HG02840 (cell line): ENCODE data around the gene ANTXR2.
A peak's percentile ranks its signal among the peaks of the same experiment; 100 is the strongest.
"Not testable (repeated sequence)": the region's sequence is repeated elsewhere in the genome, so short reads cannot be mapped to it uniquely, and the experiment has no call there.

Experiments used
- ATAC-seq: cut with Tn5 transposase; IDR thresholded peaks from one replicate; pipeline ENCODE4 v1.9.1; 2021; ENCODE audit warnings: mild to moderate bottlenecking, moderate library complexity, moderate number of reproducible peaks; ENCODE audit not compliant: unreplicated experiment, low FRiP score

Gene ANTXR2

DNA sequence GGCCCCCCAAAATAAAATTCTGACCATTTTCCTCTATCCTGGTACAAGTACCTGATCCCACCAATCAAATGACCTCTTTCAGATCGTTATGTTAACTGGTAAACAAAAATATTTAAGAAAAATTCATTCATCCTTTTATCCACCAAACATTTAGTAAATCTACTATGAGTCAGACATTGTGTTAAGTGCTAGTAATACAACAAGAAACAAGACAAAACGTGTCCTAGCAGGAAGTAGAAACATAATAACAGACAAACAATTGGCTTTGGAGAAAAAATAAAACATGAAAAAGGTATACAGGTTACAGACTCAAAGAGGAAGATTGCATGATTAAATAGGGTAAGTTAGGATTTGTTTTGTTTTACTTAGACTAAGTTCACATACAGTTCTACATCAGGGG lies 43.7 kb downstream of the ANTXR2 start:
- ATAC-seq, result no peak

DNA sequence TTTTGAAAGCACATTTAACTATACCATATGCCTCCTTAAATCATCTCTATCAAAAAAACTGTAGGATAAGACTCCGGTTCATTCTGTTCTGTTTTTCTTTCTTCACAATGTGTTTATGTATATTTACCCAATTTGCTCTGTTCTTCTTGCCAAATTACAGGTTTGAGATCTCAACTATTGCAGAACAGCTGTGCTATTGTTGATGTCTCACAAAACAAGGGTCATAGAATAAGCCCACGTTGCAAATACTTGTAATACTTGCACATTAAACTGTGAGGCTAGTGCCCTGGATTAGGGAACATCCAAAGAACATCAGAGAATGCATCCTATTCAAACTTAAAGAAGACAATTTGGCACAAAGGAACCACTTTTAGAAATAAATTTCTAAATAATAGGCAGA lies 45.4 kb downstream of the ANTXR2 start:
- ATAC-seq, result no peak

DNA sequence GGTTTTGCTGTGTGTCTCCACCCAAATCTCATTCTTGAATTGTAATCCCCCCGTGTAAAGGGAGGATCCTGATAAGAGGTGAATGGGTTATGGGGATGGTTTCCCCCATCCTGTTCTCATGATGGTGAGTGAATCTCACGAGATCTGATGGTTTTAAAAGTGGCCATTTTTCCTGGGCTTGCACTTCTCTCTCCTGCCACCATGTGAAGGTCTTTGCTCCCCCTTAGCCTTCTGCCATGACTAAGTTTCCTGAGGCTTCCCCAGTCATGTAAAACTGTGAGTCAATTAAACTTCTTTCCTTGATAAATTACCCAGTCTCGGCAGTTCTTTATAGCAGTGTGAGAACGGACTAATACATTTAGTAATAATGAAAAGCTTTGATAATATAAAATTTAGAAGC lies 46.9 kb downstream of the ANTXR2 start:
- ATAC-seq, result no peak

DNA sequence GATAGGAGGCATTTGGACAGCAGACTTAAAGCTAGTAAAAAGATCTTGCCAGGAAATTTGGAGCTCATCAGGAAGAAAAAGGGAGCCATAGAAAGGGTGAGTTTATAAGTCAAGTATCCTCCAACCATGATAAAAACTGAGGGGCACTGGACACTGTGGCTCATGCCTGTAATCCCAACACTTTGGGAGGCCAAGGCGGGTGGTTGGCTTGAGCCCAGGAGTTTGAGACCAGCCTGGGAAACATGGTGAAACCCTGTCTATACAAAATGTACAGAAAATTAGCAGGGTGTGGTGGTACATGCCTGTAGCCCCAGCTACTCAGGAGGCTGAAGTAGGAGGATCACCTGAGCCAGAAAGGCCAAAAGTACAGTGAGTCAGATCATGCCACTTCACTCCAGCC lies 48.7 kb downstream of the ANTXR2 start:
- no peak for ATAC-seq

DNA sequence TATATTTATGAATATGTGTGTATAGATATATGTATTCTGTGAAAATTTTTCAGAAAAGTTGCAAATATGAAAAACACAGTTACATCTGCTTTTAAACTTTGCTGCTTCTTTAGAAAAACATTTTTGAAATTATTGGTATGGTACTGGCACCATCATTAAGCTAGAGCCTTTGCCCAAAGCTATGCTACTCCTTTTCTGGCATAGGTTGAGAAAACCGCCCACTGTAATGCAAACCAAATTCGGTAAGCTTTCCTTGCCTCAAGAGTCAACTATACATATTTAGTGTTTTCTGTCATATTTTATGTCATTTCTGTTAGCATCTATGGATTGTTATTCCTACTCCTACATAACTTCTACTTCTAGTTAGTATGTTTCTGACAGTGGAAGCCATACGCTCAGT lies 50.7 kb downstream of the ANTXR2 start:
- no peak for ATAC-seq

DNA sequence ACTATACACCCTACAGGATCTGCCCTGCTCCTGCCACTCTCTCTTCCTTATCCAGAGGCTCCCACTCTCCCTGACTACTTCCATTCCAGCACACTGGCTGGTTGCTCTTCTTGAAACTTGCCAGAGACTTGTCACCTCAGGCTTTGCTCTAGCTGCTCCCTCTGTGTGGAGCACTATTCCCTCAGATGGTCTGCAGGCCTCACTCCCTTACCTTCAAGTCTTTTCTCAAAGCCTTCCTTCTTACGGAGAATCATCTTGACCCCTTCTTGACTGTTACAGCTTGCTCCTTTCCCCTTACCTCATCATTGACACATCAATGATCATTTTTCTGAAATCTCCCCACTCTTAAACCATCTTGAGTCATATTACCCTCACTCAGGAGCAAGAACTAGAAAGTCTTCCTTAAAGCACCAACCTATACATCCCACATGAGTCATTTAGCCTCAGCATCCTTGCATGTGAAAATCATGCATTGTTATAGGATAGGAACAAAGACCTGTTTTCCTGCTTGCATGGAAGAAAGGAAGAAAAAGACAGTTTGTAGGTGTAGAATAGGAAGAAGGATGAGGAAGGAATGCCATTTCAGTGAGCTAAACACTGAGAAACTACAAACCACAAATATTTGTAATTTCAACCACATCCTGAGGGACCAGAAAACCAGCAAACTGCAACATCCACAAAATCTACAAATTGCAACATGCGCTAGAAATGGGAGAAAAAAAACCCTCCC lies 55.7 kb downstream of the ANTXR2 start:
- ATAC-seq, result no peak

DNA sequence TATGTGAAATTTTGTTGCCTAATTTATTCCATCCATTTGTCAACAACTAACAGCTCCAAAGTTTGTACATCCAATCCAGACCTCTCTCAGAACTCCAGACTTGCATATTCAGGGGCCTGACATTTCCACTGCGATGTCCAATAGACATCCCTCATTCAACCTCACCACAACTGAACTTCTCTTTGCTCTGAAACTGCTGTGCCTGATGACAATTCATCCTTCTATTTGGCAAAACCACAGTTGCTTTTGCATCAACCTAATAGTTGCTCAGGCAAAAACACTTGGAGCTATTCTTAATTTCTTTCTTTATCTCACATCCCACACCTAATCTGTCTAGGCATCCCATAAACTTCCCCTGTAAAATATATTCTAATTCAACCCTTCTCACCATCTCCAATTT lies 56.5 kb downstream of the ANTXR2 start:
- ATAC-seq, result no peak

DNA sequence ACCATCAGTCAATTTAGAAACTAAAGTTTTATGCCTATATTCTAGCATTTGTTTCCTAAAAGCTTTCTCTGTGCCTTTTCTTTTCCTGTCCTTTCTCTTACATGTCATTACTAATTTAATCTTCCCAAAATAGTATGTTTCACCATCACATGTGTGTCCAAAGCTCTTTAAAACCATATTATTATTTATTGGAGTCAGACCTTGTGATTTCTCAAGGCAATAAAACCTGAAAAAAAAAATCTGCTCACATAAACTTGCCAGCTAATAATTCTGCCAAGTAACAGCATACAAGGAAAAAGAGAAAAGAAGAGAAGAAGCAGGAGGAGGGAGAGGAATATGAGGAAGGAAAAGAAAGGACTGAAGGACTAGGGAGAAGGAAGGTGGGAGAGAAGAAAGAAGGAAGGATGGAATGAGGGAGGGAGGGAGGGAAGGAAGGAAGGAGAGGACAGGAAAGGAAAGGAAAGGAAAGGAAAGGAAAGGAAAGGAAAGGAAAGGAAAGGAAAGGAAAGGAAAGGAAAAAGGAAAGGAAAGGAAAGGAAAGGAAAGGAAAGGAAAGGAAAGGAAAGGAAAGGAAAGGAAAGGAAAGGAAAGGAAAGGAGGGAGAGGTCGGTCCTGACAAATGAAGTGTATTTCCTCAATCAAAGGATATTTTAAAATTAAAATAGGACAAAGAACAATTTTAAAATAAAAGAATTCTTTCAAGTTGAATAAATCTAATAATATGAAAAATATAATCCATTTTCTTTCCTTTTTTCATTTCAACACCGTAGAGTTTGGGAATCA lies 57.4 kb downstream of the ANTXR2 start:
- no peak for ATAC-seq

DNA sequence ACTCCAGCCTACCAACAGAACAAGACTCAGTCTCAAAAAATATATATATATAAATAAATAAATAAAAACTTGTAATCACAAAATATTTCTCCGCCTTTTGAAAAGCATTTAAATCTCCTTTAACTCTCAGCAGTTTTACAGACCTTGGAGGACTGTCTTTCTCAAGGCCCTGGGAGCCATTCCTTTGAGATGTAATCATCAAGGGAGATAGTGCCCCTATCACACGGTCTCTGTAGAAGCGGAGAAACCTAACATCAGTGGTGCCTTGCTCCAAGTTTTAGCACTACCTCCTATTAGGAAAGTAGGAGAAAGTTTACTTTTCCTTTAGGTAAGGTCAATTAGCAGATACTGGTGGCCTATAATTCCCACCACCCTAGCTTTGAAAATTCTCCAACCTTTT lies 58.5 kb downstream of the ANTXR2 start:
- ATAC-seq, result no peak

DNA sequence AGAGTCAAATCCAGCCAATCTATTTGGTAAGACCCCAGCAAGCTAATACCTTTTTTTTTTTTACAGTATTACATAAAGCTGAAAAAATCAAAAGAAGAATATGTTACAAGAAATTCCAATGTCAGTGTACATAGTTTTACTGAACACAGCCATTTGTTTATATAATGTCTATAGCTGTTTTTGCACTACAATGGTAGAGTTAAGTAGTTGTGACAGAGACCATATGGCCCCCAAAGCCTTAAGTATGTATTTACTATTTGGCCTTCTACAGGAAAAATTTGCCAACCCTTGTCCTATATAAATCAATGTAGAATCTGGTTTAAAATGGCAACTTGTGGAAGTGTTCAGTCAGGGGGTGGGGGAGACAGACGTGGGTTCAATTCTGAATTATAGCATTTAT lies 60.7 kb downstream of the ANTXR2 start:
- no peak for ATAC-seq

DNA sequence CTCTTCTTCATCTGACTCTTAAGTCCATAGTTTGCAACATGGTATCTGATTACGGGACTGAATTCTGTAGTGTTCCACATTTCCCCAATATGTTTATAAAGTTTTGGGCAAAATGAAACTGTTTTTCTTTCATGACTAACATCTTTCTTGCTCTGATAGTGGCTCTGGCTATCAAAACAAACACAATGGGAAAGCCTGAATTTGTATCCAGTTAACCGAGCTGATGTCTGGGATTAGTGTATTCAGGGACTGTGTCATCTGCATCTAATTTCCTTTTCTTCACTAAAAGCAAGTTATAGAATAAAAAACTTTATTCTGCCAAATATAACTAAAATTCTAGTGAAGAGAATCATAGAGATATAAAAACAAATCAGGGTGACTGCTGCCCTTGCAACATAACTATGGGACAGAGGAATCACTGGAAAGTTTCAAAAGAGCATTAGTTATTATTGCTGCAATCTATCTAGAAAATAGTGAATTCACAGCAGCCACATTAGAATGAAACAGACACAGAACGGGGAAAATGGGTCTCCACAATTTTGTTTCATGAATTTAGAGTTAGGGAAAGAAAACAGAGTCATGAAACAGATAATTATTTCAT lies 61.3 kb downstream of the ANTXR2 start:
- no peak for ATAC-seq

DNA sequence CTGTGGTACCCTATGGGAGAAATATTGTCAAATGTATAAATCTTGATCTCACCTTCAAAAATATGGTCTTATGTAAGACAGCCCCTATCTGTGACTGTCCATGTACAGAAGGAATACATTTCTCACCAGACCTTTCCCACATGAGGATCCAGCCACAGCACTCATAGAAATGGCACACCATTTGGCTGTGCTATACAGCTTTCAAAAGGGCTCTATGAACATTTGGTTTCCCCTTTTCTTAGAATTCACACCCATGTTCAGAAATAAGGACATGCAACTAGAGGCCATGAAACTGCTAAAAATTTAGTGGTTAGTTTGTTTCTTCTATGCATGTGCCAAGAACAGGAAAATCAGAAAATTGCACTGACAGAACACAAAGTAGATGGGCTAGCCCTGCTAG lies 62.7 kb downstream of the ANTXR2 start:
- no peak for ATAC-seq

DNA sequence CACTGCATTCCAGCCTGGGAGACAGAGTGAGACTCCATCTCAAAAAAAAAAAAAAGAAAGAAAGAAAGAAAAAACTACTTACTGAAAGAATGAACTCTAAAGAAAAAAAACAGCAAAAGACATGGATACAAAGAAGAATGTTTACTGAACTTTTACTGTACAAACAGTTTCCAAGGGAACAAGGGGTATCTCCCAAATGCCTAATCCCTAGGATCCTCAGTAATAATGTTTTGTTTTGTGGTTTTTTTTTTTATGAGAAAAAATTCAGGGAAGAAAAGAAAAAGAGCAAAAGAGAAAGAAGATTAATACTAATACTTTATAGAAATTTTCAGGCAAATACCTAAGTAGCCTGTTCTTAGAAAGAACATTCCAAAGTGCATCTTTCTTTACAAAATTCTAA lies 63.2 kb downstream of the ANTXR2 start:
- ATAC-seq, result no peak

DNA sequence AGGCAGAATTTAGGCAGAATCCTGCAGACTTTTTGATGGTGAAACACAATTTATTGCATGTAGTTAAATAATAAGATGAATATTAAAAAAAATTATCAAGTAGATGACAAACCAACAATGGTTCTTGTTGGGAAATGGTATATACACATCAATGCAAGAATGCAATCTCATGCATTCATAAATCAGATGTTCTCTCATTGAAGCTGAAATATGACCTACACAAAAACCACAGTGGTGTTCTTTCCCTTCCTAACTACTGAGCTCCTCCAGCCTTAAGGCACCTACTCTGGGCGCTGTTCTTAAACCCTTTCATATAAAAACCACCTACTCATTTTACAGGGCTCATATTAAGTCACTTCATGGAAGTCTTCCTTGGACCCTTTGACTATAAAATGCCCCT lies 64.1 kb downstream of the ANTXR2 start:
- no peak for ATAC-seq

DNA sequence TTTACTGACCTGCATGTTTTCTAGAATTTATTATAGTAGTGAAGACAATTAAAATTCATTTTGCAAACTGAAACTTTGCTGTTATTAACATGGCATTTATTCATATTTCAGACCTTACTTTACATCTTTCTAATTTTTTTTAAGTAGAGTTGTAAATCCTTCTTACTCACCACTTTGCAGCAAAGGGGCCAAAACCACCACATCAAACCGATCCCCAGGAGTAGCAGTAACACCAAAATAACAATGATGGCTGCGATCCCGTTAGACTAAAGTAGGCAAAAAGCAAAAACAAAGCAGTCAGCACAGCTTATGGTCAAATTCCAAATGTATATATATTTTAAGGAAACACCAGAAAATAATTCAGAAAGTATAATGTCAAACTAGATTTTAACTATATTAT lies 64.7 kb downstream of the ANTXR2 start:
- no peak for ATAC-seq

DNA sequence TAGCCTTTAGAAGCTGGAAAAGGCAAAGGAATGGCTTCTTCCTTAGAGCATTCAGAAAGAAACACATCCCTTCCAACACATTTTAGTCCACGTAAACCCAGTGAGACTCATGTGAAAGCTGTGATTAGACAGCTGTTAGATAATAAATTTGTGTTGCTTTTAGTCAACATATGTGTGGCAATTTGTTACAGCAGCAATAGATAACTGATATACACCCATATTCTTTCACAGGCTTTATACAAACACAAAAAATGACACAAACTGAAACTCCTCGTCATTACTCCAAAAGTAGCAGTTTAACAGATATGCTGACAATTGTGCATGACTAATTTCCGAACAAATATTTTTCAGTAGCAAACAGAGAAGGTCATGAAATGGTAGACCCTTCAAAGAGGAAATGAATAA lies 65.3 kb downstream of the ANTXR2 start:
- peak; percentile 49 for ATAC-seq

DNA sequence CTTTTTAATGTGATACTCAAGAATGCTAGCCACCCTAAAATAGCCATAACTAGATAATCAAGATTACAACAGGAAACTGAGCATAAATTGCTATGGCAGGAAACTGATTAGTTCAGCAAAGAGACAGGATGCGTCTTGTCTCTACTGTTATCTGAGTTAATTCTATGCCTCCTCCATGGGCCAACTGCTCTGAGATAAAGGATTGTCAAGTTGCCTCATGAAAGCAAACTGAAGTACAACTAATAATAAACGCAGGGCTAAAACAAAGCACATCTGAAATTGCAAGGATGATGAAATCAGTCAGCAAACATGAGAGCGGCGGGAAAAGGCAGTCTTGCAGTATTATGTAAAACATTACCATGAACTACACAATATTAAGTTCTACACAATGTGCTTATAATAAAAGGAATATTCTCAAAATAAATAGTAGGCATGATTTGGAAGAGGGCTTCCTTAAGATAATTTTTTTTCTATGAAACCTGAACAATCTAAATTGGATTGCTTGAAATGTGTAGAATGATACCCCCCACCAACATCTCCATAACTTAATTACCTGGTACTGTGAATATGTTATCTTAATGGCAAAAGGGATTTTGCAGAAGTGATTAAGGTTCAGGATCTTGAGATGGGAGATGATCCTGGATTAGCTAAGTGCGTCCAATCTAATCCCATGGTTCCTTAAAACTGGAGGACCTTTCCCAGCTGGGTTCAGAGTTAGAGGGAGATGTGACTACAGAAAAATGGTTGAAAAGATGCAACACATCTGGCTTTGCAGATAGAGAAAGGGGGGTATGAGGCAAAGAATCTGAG lies 65.9 kb downstream of the ANTXR2 start:
- ATAC-seq, result no peak

DNA sequence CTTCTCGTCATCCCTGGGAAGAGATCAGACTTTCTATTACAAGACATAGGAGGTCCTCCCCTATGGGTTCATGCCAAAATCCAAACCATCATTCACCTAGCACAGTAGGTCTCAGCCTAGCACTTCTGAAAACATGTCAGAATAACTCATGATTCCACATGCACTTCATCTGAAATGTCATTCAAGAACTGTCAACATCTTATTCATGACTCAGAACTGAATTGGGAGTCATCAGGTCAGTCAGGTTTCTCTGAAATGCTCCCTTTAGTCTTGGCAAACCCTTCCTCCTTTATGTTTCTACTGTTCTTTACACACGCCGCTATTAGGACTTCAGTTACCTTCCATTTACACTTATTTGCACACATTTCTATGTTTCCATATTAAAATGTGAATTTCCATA lies 67.2 kb downstream of the ANTXR2 start:
- no peak for ATAC-seq

DNA sequence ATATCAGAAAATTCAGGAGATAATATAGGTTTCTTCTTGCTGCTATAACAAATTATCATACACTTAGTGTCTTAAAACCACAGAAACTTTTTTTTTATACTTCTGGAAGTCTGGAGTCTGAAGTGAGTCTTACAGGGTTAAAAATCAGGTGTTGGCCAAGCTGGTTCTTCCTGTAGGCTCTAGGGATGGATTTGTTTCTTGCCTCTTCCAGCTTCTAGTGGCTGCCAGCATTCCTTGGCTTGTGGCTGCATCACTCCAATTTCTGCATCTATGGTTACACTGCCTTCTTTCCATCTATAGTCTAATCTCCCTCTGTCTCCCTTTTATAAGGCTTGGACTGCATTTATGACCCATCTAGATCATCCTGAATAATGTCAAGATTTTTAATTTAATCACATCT lies 68.7 kb downstream of the ANTXR2 start:
- no peak for ATAC-seq

DNA sequence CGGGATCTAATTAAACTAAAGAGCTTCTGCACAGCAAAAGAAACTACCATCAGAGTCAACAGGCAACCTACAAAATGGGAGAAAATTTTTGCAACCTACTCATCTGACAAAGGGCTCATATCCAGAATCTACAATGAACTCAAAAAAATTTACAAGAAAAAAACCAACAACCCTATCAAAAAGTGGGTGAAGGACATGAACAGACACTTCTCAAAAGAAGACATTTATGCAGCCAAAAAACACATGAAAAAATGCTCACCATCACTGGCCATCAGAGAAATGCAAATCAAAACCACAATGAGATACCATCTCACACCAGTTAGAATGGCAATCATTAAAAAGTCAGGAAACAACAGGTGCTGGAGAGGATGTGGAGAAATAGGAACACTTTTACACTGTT lies 70.5 kb downstream of the ANTXR2 start:
- not testable (repeated sequence) for ATAC-seq

DNA sequence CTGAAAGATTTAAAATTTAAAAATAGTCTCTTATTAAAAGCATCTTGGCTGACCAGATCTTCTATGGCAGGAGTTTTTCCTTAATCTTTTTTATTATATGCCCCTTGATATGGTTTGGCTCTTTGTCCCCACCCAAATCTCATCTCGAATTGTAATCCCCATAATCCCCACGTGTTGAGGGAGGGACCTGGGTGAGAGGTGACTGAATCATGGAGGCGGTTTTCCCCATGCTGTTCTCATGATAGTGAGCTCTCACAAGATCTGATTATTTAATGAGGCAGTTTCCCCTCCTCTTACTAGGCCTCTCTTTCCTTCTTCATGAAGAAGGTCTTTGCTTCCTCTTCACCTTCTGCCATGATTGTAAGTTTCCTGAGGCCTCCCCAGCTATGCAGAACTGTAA lies 74.0 kb downstream of the ANTXR2 start:
- not testable (repeated sequence) for ATAC-seq
